DND-41 (cell line): ENCODE data around the gene FBL.
"Not testable (repeated sequence)": the region's sequence is repeated elsewhere in the genome, so short reads cannot be mapped to it uniquely, and the experiment has no call there.

ENCODE experiments used
- ATAC-seq: fragments of 200-7000 bp; cut with Tn5 transposase; 3 replicates; pipeline ENCODE4 v1.9.1; 2021; ENCODE audit warnings: low read depth; ENCODE audit not compliant: insufficient read depth
- DNase-seq: peaks from one replicate; pipeline ENCODE4 v3.0.0-alpha.2; 2020
- H2AFZ ChIP-seq: 2 replicates; pipeline ENCODE4 v1.6.0; 2012; ENCODE audit warnings: low read depth, low read length
- H3K27ac ChIP-seq: 2 replicates; pipeline ENCODE4 v1.5.1; 2012; ENCODE audit warnings: low read length, inconsistent platforms
- H3K27me3 ChIP-seq: fragments of 200-600 bp; sonication (generic); 2 replicates; pipeline ENCODE4 v1.6.0; 2012; ENCODE audit warnings: low read length, mild to moderate bottlenecking, inconsistent platforms; ENCODE audit not compliant: insufficient read depth, poor library complexity
- H3K36me3 ChIP-seq: 2 replicates; pipeline ENCODE4 v1.5.1; 2012; ENCODE audit warnings: low read length, inconsistent platforms; ENCODE audit not compliant: insufficient read depth
- H3K4me1 ChIP-seq: 2 replicates; pipeline ENCODE4 v1.5.1; 2012; ENCODE audit warnings: mild to moderate bottlenecking, low read length; ENCODE audit not compliant: insufficient read depth
- H3K4me2 ChIP-seq: 2 replicates; pipeline ENCODE4 v1.6.0; 2012; ENCODE audit warnings: mild to moderate bottlenecking, moderate library complexity, low read length, inconsistent platforms; ENCODE audit not compliant: insufficient read depth
- H3K4me3 ChIP-seq, 2 experiments: fragments of 200-600 bp in 1 of 2; shearing (Covaris generic) in 1 of 2; 2 replicates each; pipeline ENCODE4 v1.5.1; 2012 to 2016; ENCODE audit warnings: inconsistent platforms in 2 of 2, low read length in 2 of 2, mild to moderate bottlenecking in 2 of 2, low read depth in 1 of 2, moderate library complexity in 1 of 2
- H3K79me2 ChIP-seq: 2 replicates; pipeline ENCODE4 v1.6.0; 2012; ENCODE audit warnings: low read length, inconsistent platforms; ENCODE audit not compliant: insufficient read depth
- H3K9ac ChIP-seq: 2 replicates; pipeline ENCODE4 v1.6.0; 2012; ENCODE audit warnings: low read depth, mild to moderate bottlenecking, inconsistent platforms, low read length, moderate library complexity
- H3K9me3 ChIP-seq: 2 replicates; pipeline ENCODE4 v1.5.1; 2012; ENCODE audit warnings: low read length, moderate library complexity, mild to moderate bottlenecking, inconsistent platforms; ENCODE audit not compliant: insufficient read depth, severe bottlenecking
- H4K20me1 ChIP-seq: 2 replicates; pipeline ENCODE4 v1.6.0; 2012; ENCODE audit warnings: low read length; ENCODE audit not compliant: insufficient read depth
- CTCF ChIP-seq: IDR thresholded peaks from 2 replicates; pipeline ENCODE4 v1.5.1; 2012; ENCODE audit warnings: borderline replicate concordance, low read length, moderate library complexity, mild to moderate bottlenecking; ENCODE audit not compliant: poor library complexity, severe bottlenecking; ENCODE audit errors: extremely low read depth
- EZH2 ChIP-seq: IDR thresholded peaks from 3 replicates; pipeline ENCODE4 v1.6.1; 2012; ENCODE audit warnings: borderline replicate concordance, low read depth, mild to moderate bottlenecking, moderate library complexity, low read length, inconsistent platforms; ENCODE audit not compliant: severe bottlenecking

Gene FBL

GRCh38 chr19:39816287-39817048, 29.7 kb downstream of the FBL start:
- ATAC-seq: no peak
- Histone ChIP-seq H3K4me3 (no peak overlapping the region), H3K4me2 (no peak overlapping the region), H3K9ac (no peak overlapping the region), H2AFZ (no peak overlapping the region), H4K20me1 (no peaks in the 10 kb centered on the region), H3K4me1 (no peaks in the 10 kb centered on the region), H3K36me3 (no peaks in the 10 kb centered on the region), H3K27ac (no peak overlapping the region), H3K9me3 (no peaks in the 10 kb centered on the region), H3K79me2 (no peaks in the 10 kb centered on the region), H3K27me3 (no peaks in the 10 kb centered on the region)
- no peak for TF ChIP-seq CTCF
- TF ChIP-seq EZH2: no peak
- DNase-seq: no peak

GRCh38 chr19:39814595-39814994, 31.6 kb downstream of the FBL start:
- Histone ChIP-seq H3K27ac (no peak overlapping the region), H2AFZ (no peak overlapping the region), H4K20me1 (no peaks in the 10 kb centered on the region), H3K4me2 (no peak overlapping the region), H3K4me1 (no peaks in the 10 kb centered on the region), H3K9ac (no peak overlapping the region), H3K27me3 (no peaks in the 10 kb centered on the region), H3K36me3 (no peaks in the 10 kb centered on the region), H3K79me2 (no peaks in the 10 kb centered on the region), H3K4me3 (no peak overlapping the region), H3K9me3 (no peaks in the 10 kb centered on the region)
- TF ChIP-seq CTCF (no peak), EZH2 (no peak)
- no peak for DNase-seq
- no peak for ATAC-seq

- H3K9ac ChIP-seq, H3K4me3 ChIP-seq, H2AFZ ChIP-seq, H3K36me3 ChIP-seq, H3K79me2 ChIP-seq, H3K27ac ChIP-seq, H3K9me3 ChIP-seq, ATAC-seq, DNase-seq, H3K4me1 ChIP-seq, H3K27me3 ChIP-seq, H4K20me1 ChIP-seq, H3K4me2 ChIP-seq: not testable (repeated sequence)
These were observed 32.1 kb downstream of the FBL start for GRCh38 chr19:39814111-39814510.

- no peak for ATAC-seq
- Histone ChIP-seq H4K20me1 (no peaks in the 10 kb centered on the region), H3K27ac (no peak overlapping the region), H3K79me2 (no peaks in the 10 kb centered on the region), H3K4me1 (no peaks in the 10 kb centered on the region), H3K27me3 (no peaks in the 10 kb centered on the region), H3K9me3 (no peaks in the 10 kb centered on the region), H2AFZ (no peak overlapping the region), H3K4me2 (no peak overlapping the region), H3K4me3 (no peak overlapping the region), H3K9ac (no peak overlapping the region), H3K36me3 (no peaks in the 10 kb centered on the region)
- DNase-seq: no peak
- TF ChIP-seq CTCF (no peak), EZH2 (no peak)
These were observed 32.8 kb downstream of the FBL start for GRCh38 chr19:39813264-39813993.
